Type B pancreatic cell (in vitro differentiated cells): ENCODE measurements around the gene MMRN2. TPM values are rescaled to one million over a fixed set of nuclear protein-coding genes. Genes with fewer than 3 reads are reported as not detected.
"Not testable (repeated sequence)": the region's sequence is repeated elsewhere in the genome, so short reads cannot be mapped to it uniquely, and the experiment has no call there.

Experiments
- DNase-seq: peaks from one replicate; pipeline ENCODE4 v3.0.0; 2021; ENCODE audit warnings: mixed read lengths; ENCODE audit not compliant: unreplicated experiment; ENCODE audit errors: extremely low spot score
- H3K27ac Mint-ChIP-seq: 2 replicates; pipeline ENCODE4 v1.8.0; 2021; ENCODE audit warnings: mild to moderate bottlenecking, mixed read lengths
- H3K27me3 Mint-ChIP-seq: 2 replicates; pipeline ENCODE4 v1.8.0; 2021; ENCODE audit warnings: mixed read lengths
- H3K36me3 Mint-ChIP-seq: 2 replicates; pipeline ENCODE4 v1.8.0; 2021; ENCODE audit warnings: mixed read lengths
- H3K4me1 Mint-ChIP-seq: one replicate; pipeline ENCODE4 v1.8.0; 2021; ENCODE audit warnings: mixed read lengths; ENCODE audit not compliant: unreplicated experiment
- H3K4me3 Mint-ChIP-seq: 2 replicates; pipeline ENCODE4 v1.8.0; 2021; ENCODE audit warnings: mild to moderate bottlenecking, mixed read lengths
- H3K9me3 Mint-ChIP-seq: 2 replicates; pipeline ENCODE4 v1.8.0; 2021; ENCODE audit warnings: mixed read lengths
- long read RNA-seq: library from polyadenylated mRNA; unstranded; transcript quantifications from one replicate; pipeline ENCODE4 v2.0.0, GENCODE V29; 2020
- total RNA-seq: library from RNA; stranded (reverse); gene quantifications from 2 replicates; pipeline ENCODE4 v1.2.1, GENCODE V29; 2021; ENCODE audit warnings: low replicate concordance
- TF ChIP-seq, protein P1 (sequence below): fragments of 200-600 bp; sonication (generic); conservative IDR thresholded peaks from 2 replicates; pipeline ENCODE4 v1.5.0; 2021; ENCODE audit warnings: antibody characterized with exemption, mild to moderate bottlenecking

The MMRN2 gene
- 4.0 and 5.5 TPM in 2 replicates for total RNA-seq
- long read RNA-seq = 0 reads

GRCh38 chr10:86957471-86958115, at the start of gene MMRN2:
Gene MMRN2 (minus strand): TSS chr10:86957615. CDS start chr10:86957541, 74 bp downstream.
- no peak for DNase-seq
- H3K36me3 Mint-ChIP-seq = no peaks in the 10 kb centered on the region

DNA sequence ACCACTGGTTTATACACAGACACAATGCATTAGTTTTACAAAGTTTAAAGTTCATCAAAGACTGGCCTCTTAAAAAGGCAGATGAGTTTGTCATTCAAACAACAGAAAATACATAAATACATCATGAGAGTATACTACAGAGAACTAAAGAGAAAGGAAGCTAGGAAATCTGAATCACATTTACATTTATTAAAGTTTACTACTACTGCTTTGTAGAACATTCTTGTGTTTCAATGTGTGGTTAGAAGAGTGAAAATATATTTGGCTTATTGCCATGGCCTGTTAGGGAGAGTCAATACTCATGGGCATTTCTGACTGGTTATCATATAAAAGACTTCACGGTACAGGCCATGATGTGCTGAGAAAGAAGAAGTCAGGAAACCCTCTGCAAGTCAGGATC, 49.7 kb upstream of the MMRN2 start:
- H3K36me3 Mint-ChIP-seq, H3K9me3 Mint-ChIP-seq, DNase-seq, H3K27me3 Mint-ChIP-seq, H3K4me3 Mint-ChIP-seq, H3K4me1 Mint-ChIP-seq: not testable (repeated sequence)
- peak overlapping the region; percentile 27 for H3K27ac Mint-ChIP-seq

More at GRCh38 chr10:86957471-86958115, at the start of gene MMRN2:
- H3K4me3 Mint-ChIP-seq = peak within 1 kb of the TSS; percentile 86
- H3K4me1 Mint-ChIP-seq = peaks cover 24% of the 10 kb centered on the region
- TF ChIP-seq, protein P1, sequence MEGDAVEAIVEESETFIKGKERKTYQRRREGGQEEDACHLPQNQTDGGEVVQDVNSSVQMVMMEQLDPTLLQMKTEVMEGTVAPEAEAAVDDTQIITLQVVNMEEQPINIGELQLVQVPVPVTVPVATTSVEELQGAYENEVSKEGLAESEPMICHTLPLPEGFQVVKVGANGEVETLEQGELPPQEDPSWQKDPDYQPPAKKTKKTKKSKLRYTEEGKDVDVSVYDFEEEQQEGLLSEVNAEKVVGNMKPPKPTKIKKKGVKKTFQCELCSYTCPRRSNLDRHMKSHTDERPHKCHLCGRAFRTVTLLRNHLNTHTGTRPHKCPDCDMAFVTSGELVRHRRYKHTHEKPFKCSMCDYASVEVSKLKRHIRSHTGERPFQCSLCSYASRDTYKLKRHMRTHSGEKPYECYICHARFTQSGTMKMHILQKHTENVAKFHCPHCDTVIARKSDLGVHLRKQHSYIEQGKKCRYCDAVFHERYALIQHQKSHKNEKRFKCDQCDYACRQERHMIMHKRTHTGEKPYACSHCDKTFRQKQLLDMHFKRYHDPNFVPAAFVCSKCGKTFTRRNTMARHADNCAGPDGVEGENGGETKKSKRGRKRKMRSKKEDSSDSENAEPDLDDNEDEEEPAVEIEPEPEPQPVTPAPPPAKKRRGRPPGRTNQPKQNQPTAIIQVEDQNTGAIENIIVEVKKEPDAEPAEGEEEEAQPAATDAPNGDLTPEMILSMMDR = no peak
- H3K27me3 Mint-ChIP-seq = no peaks in the 10 kb centered on the region
- H3K9me3 Mint-ChIP-seq = peaks cover 5% of the 10 kb centered on the region
- H3K27ac Mint-ChIP-seq = peak within 1 kb of the TSS; percentile 74

GRCh38 chr10:87000491-87000890, 43.1 kb upstream of the MMRN2 start:
- H3K9me3 Mint-ChIP-seq = no peaks in the 10 kb centered on the region
- no peak overlapping the region for H3K4me3 Mint-ChIP-seq
- TF ChIP-seq, protein P1 = no peak
- no peaks in the 10 kb centered on the region for H3K4me1 Mint-ChIP-seq
- H3K27me3 Mint-ChIP-seq = no peaks in the 10 kb centered on the region
- no peak overlapping the region for H3K27ac Mint-ChIP-seq
- DNase-seq = no peak
- H3K36me3 Mint-ChIP-seq = no peaks in the 10 kb centered on the region

GRCh38 chr10:86999802-87000403, 42.5 kb upstream of the MMRN2 start:
- not testable (repeated sequence) for H3K27ac Mint-ChIP-seq, H3K4me3 Mint-ChIP-seq, DNase-seq, H3K27me3 Mint-ChIP-seq, H3K36me3 Mint-ChIP-seq, H3K4me1 Mint-ChIP-seq, H3K9me3 Mint-ChIP-seq

DNA sequence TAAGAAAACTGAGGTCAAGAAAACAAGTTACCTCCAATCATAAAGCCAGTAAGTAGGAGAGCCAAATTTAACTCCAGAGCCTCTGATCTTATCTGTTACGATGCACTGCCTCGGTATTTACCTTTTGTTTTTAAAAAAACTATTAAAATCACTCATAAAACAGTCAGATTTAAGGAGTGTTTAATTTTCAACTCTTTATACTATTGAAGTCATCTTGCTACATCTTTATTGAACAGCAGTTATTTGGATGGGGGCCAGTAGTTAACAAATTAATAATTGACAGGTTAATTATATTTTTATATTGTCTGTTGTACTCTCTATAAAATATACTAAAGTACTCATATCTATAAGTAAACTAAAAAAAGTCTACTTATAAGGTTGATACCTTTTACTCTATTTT, 35.5 kb upstream of the MMRN2 start:
- no peak for DNase-seq
- Mint-ChIP-seq H3K27ac (no peak overlapping the region), H3K27me3 (no peaks in the 10 kb centered on the region), H3K4me1 (no peaks in the 10 kb centered on the region), H3K4me3 (no peak overlapping the region), H3K36me3 (no peaks in the 10 kb centered on the region), H3K9me3 (no peaks in the 10 kb centered on the region)
- TF ChIP-seq, protein P1 = no peak

DNA sequence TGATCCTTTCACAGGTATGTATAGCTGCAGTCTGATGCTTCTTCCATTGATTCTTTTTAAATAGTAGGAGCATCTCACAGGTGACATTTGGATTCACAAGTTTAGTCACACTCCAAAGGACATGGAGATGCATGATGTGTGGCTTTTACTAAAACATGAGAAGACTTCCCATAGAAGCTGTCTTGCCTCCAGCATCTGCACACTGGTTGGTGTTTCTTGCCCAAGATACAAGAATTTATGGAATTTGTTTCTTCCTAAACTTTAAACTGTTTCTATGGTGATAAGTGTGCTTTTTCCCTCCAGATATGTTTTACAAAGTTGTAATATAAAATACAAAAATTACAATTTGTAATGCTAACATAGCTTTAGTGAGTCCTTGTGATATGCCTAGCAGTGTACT, 35.0 kb upstream of the MMRN2 start:
- H3K27me3 Mint-ChIP-seq = no peaks in the 10 kb centered on the region
- no peak overlapping the region for H3K27ac Mint-ChIP-seq
- TF ChIP-seq, protein P1 = no peak

GRCh38 chr10:86991362-86991761, 33.9 kb upstream of the MMRN2 start:
- H3K27me3 Mint-ChIP-seq, H3K9me3 Mint-ChIP-seq, H3K4me3 Mint-ChIP-seq, DNase-seq, H3K4me1 Mint-ChIP-seq, H3K36me3 Mint-ChIP-seq, H3K27ac Mint-ChIP-seq: not testable (repeated sequence)

More for the DNA sequence above, 35.0 kb upstream of the MMRN2 start:
- H3K4me3 Mint-ChIP-seq = no peak overlapping the region
- H3K9me3 Mint-ChIP-seq = no peaks in the 10 kb centered on the region
- no peaks in the 10 kb centered on the region for H3K4me1 Mint-ChIP-seq
- no peak for DNase-seq
- no peaks in the 10 kb centered on the region for H3K36me3 Mint-ChIP-seq
